Measurements from ENCODE around the gene SET. TPM values are rescaled to one million over a fixed set of nuclear protein-coding genes. Genes with fewer than 3 reads are reported as not detected.

Gene SET
- total and polyA plus RNA-seq, 2 donors (not counting 1 experiment from before 2014, with no cell fraction given): 54.9 to 309 TPM

DNA sequence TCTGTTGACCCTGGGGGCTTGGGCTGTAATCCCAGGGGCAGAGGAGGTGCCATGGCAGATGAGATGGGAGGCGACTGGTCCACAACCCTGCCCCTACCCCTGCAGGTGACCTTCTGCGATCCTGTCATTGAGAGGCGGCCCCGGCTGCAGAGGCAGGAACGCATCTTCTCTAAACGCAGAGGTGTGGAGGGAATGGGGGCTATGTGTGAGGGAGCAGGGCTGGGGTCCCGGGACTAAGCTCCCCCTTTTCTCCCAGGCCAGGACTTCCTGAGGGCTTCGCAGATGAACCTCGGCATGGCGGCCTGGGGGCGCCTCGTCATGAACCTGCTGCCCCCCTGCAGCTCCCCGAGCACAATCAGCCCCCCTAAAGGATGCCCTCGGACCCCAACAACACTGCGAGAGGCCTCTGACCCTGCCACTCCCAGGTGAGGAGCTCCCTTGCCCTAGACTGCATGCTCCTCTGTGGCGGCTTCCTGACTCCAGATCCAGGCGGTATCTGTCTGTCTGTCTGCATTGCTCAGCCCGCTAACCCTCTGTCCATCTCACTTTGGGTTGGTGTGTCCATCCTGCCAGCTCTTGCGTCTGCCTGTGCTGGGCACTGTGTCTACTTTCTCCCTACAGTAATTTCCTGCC is 25.0 kb downstream of the SET start:
- Histone ChIP-seq H3K9me3 (ENCODE audit: control extremely low read depth in 1 of 3, control insufficient read depth in 2 of 3, insufficient read depth in 1 of 3, low read length in 2 of 3) (no peaks in the 10 kb centered on the region), H3K36me3 (replicated peaks in 1 of 2; ENCODE audit: control extremely low read depth in 1 of 2, control insufficient read depth in 1 of 2, extremely low read depth in 1 of 2, insufficient read depth in 2 of 2, low read length in 1 of 2) (no peaks in the 10 kb centered on the region), H3K27me3 (replicated peaks in 1 of 4; ENCODE audit: control extremely low read depth in 1 of 4, control insufficient read depth in 3 of 4, insufficient read depth in 4 of 4, low read length in 3 of 4) (no peaks in the 10 kb centered on the region), H3K9ac (ENCODE audit: low read length) (no peak overlapping the region), H3K27ac (ENCODE audit: low read length in 2 of 2) (no peak overlapping the region), H3K4me2 (replicated peaks; ENCODE audit: low read depth, low read length, poor library complexity, severe bottlenecking) (no peak overlapping the region), H2AFZ (ENCODE audit: insufficient read depth, low read depth, low read length, poor library complexity, severe bottlenecking) (no peak overlapping the region), H3K79me2 (ENCODE audit: control insufficient read depth, insufficient read depth, low read length) (no peaks in the 10 kb centered on the region), H3K4me3 (ENCODE audit: control extremely low read depth in 1 of 5, extremely low read depth in 1 of 5, insufficient read depth in 1 of 5, low read depth in 2 of 5, low read length in 4 of 5) (no peak overlapping the region), H4K20me1 (ENCODE audit: control insufficient read depth, insufficient read depth, low read length, poor library complexity, severe bottlenecking) (no peaks in the 10 kb centered on the region), H3K4me1 (ENCODE audit: control insufficient read depth in 2 of 2, insufficient read depth in 2 of 2, low read length in 2 of 2) (no peaks in the 10 kb centered on the region)
- Mint-ChIP-seq H3K27me3 (no peaks in the 10 kb centered on the region), H3K27ac (no peak overlapping the region), H3K4me3 (no peak overlapping the region), H3K4me1 (no peaks in the 10 kb centered on the region), H3K9me3 (ENCODE audit: insufficient read depth) (no peaks in the 10 kb centered on the region)
- intact Hi-C loops (cut with micrococcal nuclease): no loop called here
- ChIA-PET CTCF (no interaction called here), POLR2A (no interaction called here)
- no peak for DNase-seq
- TF ChIP-seq EZH2 (IDR thresholded peaks at IDR 0.05; ENCODE audit: borderline replicate concordance, insufficient read depth, low read depth, low read length, poor library complexity, severe bottlenecking): no peak
- TF ChIP-seq, protein P1, sequence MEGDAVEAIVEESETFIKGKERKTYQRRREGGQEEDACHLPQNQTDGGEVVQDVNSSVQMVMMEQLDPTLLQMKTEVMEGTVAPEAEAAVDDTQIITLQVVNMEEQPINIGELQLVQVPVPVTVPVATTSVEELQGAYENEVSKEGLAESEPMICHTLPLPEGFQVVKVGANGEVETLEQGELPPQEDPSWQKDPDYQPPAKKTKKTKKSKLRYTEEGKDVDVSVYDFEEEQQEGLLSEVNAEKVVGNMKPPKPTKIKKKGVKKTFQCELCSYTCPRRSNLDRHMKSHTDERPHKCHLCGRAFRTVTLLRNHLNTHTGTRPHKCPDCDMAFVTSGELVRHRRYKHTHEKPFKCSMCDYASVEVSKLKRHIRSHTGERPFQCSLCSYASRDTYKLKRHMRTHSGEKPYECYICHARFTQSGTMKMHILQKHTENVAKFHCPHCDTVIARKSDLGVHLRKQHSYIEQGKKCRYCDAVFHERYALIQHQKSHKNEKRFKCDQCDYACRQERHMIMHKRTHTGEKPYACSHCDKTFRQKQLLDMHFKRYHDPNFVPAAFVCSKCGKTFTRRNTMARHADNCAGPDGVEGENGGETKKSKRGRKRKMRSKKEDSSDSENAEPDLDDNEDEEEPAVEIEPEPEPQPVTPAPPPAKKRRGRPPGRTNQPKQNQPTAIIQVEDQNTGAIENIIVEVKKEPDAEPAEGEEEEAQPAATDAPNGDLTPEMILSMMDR (IDR thresholded peaks at IDR 0.05): no peak
- no peak for ATAC-seq (ENCODE audit: low read depth)
- WGBS (ENCODE audit: insufficient coverage): 96% methylated on average over 14 of the region's 19 CpGs

DNA sequence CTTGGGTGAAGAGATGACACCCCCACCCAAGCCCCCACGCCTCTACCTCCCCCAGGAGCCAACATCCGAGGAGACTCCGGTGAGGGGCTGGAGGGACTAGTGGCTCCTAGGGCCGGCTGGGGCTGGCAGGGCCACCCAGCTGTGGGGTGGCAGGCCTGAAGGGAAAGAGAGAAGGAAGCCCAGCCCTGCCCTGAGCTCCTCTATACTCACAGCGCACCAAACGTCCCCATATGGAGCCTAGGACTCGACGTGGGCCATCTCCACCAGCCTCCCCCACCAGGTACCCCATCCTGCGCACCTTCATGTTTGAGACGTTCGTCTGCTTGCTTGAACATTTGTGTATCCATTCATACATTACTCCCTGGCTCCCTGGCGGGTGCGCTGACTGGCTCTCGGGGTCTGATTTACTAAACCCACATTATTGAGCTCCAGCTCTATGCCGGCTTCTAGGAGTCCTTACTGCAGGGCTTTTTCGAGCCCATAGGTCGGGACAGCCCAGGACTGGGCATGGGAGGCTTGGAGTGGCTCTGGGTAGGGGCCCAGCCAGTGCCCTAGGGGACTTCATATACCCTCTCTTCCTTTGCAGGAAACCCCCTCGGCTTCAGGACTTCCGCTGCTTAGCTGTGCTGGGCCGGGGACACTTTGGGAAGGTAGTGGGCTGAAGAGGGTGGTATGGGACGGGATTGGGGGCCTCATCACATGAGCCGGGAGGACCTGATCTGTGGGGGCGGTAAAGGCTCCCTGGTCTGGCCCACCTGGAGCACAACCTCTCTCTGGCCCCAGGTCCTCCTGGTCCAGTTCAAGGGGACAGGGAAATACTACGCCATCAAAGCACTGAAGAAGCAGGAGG is 25.8 kb downstream of the SET start:
- Histone ChIP-seq H3K4me1 (ENCODE audit: control insufficient read depth in 2 of 2, insufficient read depth in 2 of 2, low read length in 2 of 2) (no peaks in the 10 kb centered on the region), H3K9ac (ENCODE audit: low read length) (no peak overlapping the region), H3K4me3 (ENCODE audit: control extremely low read depth in 1 of 5, extremely low read depth in 1 of 5, insufficient read depth in 1 of 5, low read depth in 2 of 5, low read length in 4 of 5) (no peak overlapping the region), H3K27me3 (replicated peaks in 1 of 4; ENCODE audit: control extremely low read depth in 1 of 4, control insufficient read depth in 3 of 4, insufficient read depth in 4 of 4, low read length in 3 of 4) (no peaks in the 10 kb centered on the region), H3K9me3 (ENCODE audit: control extremely low read depth in 1 of 3, control insufficient read depth in 2 of 3, insufficient read depth in 1 of 3, low read length in 2 of 3) (no peaks in the 10 kb centered on the region), H3K4me2 (replicated peaks; ENCODE audit: low read depth, low read length, poor library complexity, severe bottlenecking) (no peak overlapping the region), H3K27ac (ENCODE audit: low read length in 2 of 2) (no peak overlapping the region), H2AFZ (ENCODE audit: insufficient read depth, low read depth, low read length, poor library complexity, severe bottlenecking) (no peak overlapping the region), H3K79me2 (ENCODE audit: control insufficient read depth, insufficient read depth, low read length) (no peaks in the 10 kb centered on the region), H4K20me1 (ENCODE audit: control insufficient read depth, insufficient read depth, low read length, poor library complexity, severe bottlenecking) (no peaks in the 10 kb centered on the region), H3K36me3 (replicated peaks in 1 of 2; ENCODE audit: control extremely low read depth in 1 of 2, control insufficient read depth in 1 of 2, extremely low read depth in 1 of 2, insufficient read depth in 2 of 2, low read length in 1 of 2) (no peaks in the 10 kb centered on the region)
- POLR2A ChIA-PET: no interaction called here
- Mint-ChIP-seq H3K4me1 (no peaks in the 10 kb centered on the region), H3K4me3 (no peak overlapping the region), H3K27me3 (no peaks in the 10 kb centered on the region), H3K9me3 (ENCODE audit: insufficient read depth) (no peaks in the 10 kb centered on the region), H3K27ac (no peak overlapping the region)
- no peak for ATAC-seq (ENCODE audit: low read depth)
- no peak for TF ChIP-seq EZH2 (IDR thresholded peaks at IDR 0.05; ENCODE audit: borderline replicate concordance, insufficient read depth, low read depth, low read length, poor library complexity, severe bottlenecking)
- TF ChIP-seq, protein P1 (IDR thresholded peaks at IDR 0.05): no peak
- CTCF ChIA-PET: no interaction called here
- WGBS (ENCODE audit: insufficient coverage): 89% methylated on average over 15 of the region's 24 CpGs
- DNase-seq: no peak
- intact Hi-C loops (cut with micrococcal nuclease): no loop called here

All from B cell (primary cell).